PFSK-1 (cell line): ENCODE results near the gene ATG12.

Experiments
- FOXP2 ChIP-seq: optimal IDR thresholded peaks from 2 replicates; pipeline ENCODE3; 2011; ENCODE audit warnings: borderline replicate concordance, control low read depth, inconsistent platforms; ENCODE audit not compliant: insufficient read depth; ENCODE audit errors: extremely low read length, extremely low read depth
- POLR2AphosphoS5 ChIP-seq: IDR thresholded peaks from 2 replicates; pipeline ENCODE4 v1.6.1; 2012; ENCODE audit warnings: low read depth, mild to moderate bottlenecking, control low read depth, low read length, moderate library complexity
- REST ChIP-seq, 2 experiments: IDR thresholded peaks; 2 replicates each; pipeline versions ENCODE4 v1.6.1 to v1.8.0; 2011 to 2012; ENCODE audit warnings: low read depth in 2 of 2, low read length in 2 of 2, control low read depth in 1 of 2, inconsistent platforms in 1 of 2, mild to moderate bottlenecking in 1 of 2, moderate library complexity in 1 of 2; ENCODE audit not compliant: insufficient read depth in 1 of 2
- SIN3A ChIP-seq: IDR thresholded peaks from 2 replicates; pipeline ENCODE4 v1.6.1; 2012; ENCODE audit warnings: mild to moderate bottlenecking, low read length, moderate library complexity, borderline replicate concordance; ENCODE audit not compliant: insufficient read depth
- TAF1 ChIP-seq: IDR thresholded peaks from 2 replicates; pipeline ENCODE4 v1.6.1; 2012; ENCODE audit warnings: low read length, control low read depth, borderline replicate concordance; ENCODE audit not compliant: insufficient read depth

The ATG12 gene

GRCh38 chr5:115829913-115830312 lies 11.5 kb downstream of the ATG12 start:
- TF ChIP-seq REST (IDR thresholded peaks at IDR 0.05; ENCODE audit: insufficient read depth in 1 of 2, low read depth in 2 of 2, low read length in 2 of 2) (no peak), FOXP2 (no peak), TAF1 (no peak), SIN3A (no peak), POLR2AphosphoS5 (no peak)

- no peak for TF ChIP-seq TAF1
- no peak for TF ChIP-seq POLR2AphosphoS5
- TF ChIP-seq SIN3A = no peak
- TF ChIP-seq FOXP2 = no peak
- no peak for TF ChIP-seq REST (IDR thresholded peaks at IDR 0.05; ENCODE audit: insufficient read depth in 1 of 2, low read depth in 2 of 2, low read length in 2 of 2)
These were observed 15.4 kb downstream of the ATG12 start for GRCh38 chr5:115825948-115826347.

GRCh38 chr5:115820846-115821245 lies 20.5 kb downstream of the ATG12 start:
- TF ChIP-seq FOXP2 (no peak), POLR2AphosphoS5 (no peak), TAF1 (no peak), SIN3A (no peak), REST (IDR thresholded peaks at IDR 0.05; ENCODE audit: insufficient read depth in 1 of 2, low read depth in 2 of 2, low read length in 2 of 2) (no peak)

GRCh38 chr5:115818821-115819220 lies 22.5 kb downstream of the ATG12 start:
- TF ChIP-seq TAF1 (no peak), POLR2AphosphoS5 (no peak), FOXP2 (no peak), REST (IDR thresholded peaks at IDR 0.05; ENCODE audit: insufficient read depth in 1 of 2, low read depth in 2 of 2, low read length in 2 of 2) (no peak), SIN3A (no peak)

GRCh38 chr5:115817386-115817785 lies 24.0 kb downstream of the ATG12 start:
- TF ChIP-seq REST (IDR thresholded peaks at IDR 0.05; ENCODE audit: insufficient read depth in 1 of 2, low read depth in 2 of 2, low read length in 2 of 2) = no peak
- no peak for TF ChIP-seq TAF1
- no peak for TF ChIP-seq FOXP2
